Calu3 (cell line): ENCODE measurements around the gene MACROD1. TPM values are rescaled to one million over a fixed set of nuclear protein-coding genes. Genes with fewer than 3 reads are reported as not detected.

ENCODE experiments used
- BruUV-seq: library from RNA; stranded (reverse); fragments of 400-500 nt; replicated peaks from 2 replicates; lab custom pipeline; 2021; lab: Mats Ljungman, UMichigan
- CTCF ChIA-PET: fragments of 300-600 bp; sonication (Branson Sonifier 250); formaldehyde crosslinking; loops from one replicate; lab custom pipeline; 2022; ENCODE audit warnings: antibody characterized with exemption; lab: Charles Lee
- DNase-seq: peaks from one replicate; pipeline ENCODE4 v3.0.0; 2022
- H3K27ac Mint-ChIP-seq: one replicate; pipeline ENCODE4 v1.8.0; 2022; ENCODE audit warnings: mixed read lengths; ENCODE audit not compliant: unreplicated experiment
- H3K27me3 Mint-ChIP-seq: one replicate; pipeline ENCODE4 v1.8.0; 2022; ENCODE audit warnings: mixed read lengths; ENCODE audit not compliant: unreplicated experiment
- H3K36me3 Mint-ChIP-seq: one replicate; pipeline ENCODE4 v1.8.0; 2022; ENCODE audit warnings: mild to moderate bottlenecking, moderate library complexity, mixed read lengths; ENCODE audit not compliant: insufficient read depth, unreplicated experiment
- H3K4me1 Mint-ChIP-seq: one replicate; pipeline ENCODE4 v1.8.0; 2022; ENCODE audit warnings: mild to moderate bottlenecking, low read depth, mixed read lengths; ENCODE audit not compliant: unreplicated experiment
- H3K4me3 Mint-ChIP-seq: one replicate; pipeline ENCODE4 v1.8.0; 2022; ENCODE audit warnings: mild to moderate bottlenecking, low read depth, moderate library complexity, mixed read lengths; ENCODE audit not compliant: unreplicated experiment
- H3K9me3 Mint-ChIP-seq: one replicate; pipeline ENCODE4 v1.8.0; 2022; ENCODE audit warnings: low read depth, mixed read lengths; ENCODE audit not compliant: unreplicated experiment
- intact Hi-C: fragments of 100-400 bp; cut with micrococcal nuclease; formaldehyde crosslinking; loops from one replicate; pipeline ENCODE4 v1.10.0; 2022; ENCODE audit not compliant: unreplicated experiment
- total RNA-seq: library from RNA; stranded (reverse); gene quantifications from 2 replicates; pipeline ENCODE4 v1.2.3, GENCODE V29; 2022
- TF ChIP-seq, protein P1 (sequence below): fragments of 200-600 bp; IDR thresholded peaks from one replicate; pipeline ENCODE4 v1.8.0; 2022; ENCODE audit warnings: antibody characterized with exemption; ENCODE audit not compliant: unreplicated experiment

The MACROD1 gene
- total RNA-seq, 1 experiment from 2014 or later: 35.7 TPM

DNA sequence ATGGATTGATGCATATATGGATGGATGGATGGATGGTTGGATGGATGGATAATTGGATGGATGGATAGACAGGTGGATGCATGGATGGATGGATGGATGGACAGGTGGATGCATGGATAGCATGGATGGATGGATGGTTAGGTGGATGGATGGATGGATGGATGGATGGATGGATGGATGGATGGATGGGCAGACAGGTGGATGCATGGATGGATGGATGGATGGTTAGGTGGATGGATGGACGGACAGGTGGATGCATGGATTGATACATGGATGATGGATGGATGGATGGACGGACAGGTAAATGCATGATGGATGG lies 52.5 kb downstream of the MACROD1 start:
- Mint-ChIP-seq H3K9me3 (no peaks in the 10 kb centered on the region), H3K27me3 (no peaks in the 10 kb centered on the region), H3K27ac (no peak overlapping the region), H3K4me1 (no peaks in the 10 kb centered on the region), H3K36me3 (peaks cover 6% of the 10 kb centered on the region), H3K4me3 (no peak overlapping the region)
- TF ChIP-seq, protein P1, sequence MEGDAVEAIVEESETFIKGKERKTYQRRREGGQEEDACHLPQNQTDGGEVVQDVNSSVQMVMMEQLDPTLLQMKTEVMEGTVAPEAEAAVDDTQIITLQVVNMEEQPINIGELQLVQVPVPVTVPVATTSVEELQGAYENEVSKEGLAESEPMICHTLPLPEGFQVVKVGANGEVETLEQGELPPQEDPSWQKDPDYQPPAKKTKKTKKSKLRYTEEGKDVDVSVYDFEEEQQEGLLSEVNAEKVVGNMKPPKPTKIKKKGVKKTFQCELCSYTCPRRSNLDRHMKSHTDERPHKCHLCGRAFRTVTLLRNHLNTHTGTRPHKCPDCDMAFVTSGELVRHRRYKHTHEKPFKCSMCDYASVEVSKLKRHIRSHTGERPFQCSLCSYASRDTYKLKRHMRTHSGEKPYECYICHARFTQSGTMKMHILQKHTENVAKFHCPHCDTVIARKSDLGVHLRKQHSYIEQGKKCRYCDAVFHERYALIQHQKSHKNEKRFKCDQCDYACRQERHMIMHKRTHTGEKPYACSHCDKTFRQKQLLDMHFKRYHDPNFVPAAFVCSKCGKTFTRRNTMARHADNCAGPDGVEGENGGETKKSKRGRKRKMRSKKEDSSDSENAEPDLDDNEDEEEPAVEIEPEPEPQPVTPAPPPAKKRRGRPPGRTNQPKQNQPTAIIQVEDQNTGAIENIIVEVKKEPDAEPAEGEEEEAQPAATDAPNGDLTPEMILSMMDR: no peak
- intact Hi-C loops: no loop called here
- BruUV-seq: no TSS peak
- DNase-seq: no peak
- CTCF ChIA-PET: interaction anchor here (0.7 kb wide), 1 partner anchor 43 kb away, joined by 3 read pairs; no protein-coding TSS in a partner anchor

DNA sequence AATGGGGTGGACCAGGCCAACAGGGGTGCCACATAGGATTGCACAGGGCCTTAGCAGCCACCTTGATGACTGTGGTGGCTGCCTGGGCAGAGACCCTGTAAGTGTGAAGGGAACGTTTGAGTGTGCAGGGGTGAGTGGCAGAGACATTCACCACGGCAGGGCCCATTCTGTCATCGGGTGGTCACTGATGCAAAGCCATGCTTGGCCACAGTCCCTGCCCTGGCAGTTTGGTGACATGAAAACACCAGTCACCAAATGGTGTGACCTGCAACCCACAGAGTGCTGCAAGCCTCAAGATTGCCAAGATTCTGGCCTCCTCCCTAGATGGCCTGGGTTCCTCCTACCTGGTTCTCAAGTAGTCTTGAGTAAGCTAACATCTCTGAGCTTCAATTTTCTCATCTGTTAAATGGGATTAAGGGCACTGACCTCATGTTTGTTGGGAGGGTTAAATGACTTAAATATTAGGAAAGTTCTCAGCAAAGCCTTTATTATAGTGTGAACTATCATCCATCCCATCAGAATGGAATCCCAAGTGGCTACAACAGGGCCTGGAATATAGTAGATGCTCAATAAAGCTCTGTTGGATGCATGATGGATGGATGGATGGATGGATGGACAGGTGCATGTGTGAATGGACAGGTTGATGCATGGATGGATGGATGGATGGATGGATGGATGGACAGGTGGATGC lies 53.0 kb downstream of the MACROD1 start:
- Mint-ChIP-seq H3K4me3 (no peak overlapping the region), H3K9me3 (no peaks in the 10 kb centered on the region), H3K36me3 (peaks cover 6% of the 10 kb centered on the region), H3K4me1 (no peaks in the 10 kb centered on the region), H3K27me3 (no peaks in the 10 kb centered on the region), H3K27ac (no peak overlapping the region)
- no TSS peak for BruUV-seq
- no peak for DNase-seq
- intact Hi-C loops: no loop called here
- TF ChIP-seq, protein P1: no peak
- CTCF ChIA-PET: interaction anchor here (0.7 kb wide), 1 partner anchor 43 kb away, joined by 3 read pairs; no protein-coding TSS in a partner anchor

DNA sequence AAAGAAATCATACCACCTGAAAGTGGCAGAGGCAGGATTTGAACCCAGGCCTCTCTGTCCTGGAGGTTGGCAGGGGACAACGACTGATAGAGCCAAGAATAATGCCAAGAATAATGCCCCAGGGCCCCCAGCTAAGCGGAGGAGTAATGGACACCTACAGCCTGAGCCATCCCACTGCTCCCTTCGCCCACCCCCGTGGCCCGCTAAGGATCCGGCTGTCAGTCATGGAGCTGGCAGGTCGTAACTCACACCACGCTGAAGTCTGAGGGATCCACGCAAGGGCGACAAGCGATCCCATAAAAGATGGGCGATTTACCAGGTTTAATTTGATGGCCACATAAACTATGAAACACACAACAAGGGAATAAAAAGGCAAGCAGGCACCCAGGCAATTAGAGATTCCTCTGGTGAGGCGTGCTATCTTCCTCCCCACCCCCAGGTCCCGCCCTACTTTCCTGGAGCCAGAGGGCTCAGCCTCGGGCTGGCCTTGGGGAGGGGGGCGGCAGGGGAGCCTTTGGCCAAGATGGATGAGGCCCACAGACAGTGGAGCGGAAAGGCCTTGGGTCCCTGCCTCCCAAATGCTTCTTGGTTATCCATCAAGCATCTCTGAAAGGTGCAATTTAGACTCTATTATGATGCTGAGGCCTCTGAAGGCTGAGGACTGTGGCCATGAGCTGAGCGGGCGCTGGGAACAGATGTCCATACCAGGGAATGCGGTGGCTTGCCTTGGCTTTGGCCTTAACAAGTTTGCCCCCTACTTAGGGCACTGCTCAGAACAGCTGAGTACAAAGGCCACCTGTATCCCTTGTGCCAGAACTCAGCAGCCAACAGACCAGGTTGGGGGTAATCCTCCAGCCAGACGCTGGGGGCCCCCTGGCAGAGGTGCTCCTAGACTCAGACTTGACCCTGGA lies 55.2 kb downstream of the MACROD1 start:
- H3K9me3 Mint-ChIP-seq: no peaks in the 10 kb centered on the region
- intact Hi-C loops: no loop called here
- no peak for DNase-seq
- TF ChIP-seq, protein P1: no peak
- no peak overlapping the region for H3K27ac Mint-ChIP-seq
- CTCF ChIA-PET: no interaction called here
- H3K4me3 Mint-ChIP-seq: no peak overlapping the region
- BruUV-seq: no TSS peak
- peaks cover 6% of the 10 kb centered on the region for H3K36me3 Mint-ChIP-seq
- no peaks in the 10 kb centered on the region for H3K4me1 Mint-ChIP-seq
- no peaks in the 10 kb centered on the region for H3K27me3 Mint-ChIP-seq

DNA sequence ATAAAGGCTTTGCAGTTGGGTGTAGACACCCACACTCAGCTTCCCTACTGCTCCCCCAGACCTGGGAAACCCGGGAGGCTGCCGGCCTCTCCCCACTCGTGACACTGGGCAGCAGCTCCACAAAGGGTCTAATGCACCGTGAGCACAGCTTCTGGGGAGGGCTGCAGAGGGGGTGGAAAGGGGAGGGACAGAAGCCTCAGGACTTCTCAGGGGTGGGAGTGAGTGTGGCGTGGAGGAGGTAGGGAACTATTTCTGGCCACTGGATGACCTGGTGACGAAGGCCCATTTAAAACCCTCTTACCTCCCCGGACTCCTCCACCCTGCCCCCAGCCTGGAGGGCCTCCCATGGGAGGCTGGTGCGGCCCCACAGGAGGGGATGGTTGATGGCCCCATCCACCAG lies 56.6 kb downstream of the MACROD1 start:
- H3K4me1 Mint-ChIP-seq: no peaks in the 10 kb centered on the region
- no peaks in the 10 kb centered on the region for H3K9me3 Mint-ChIP-seq
- no peak overlapping the region for H3K27ac Mint-ChIP-seq
- TF ChIP-seq, protein P1: no peak
- DNase-seq: no peak
- CTCF ChIA-PET: no interaction called here
- H3K27me3 Mint-ChIP-seq: no peaks in the 10 kb centered on the region
- intact Hi-C loops: no loop called here
- no peak overlapping the region for H3K4me3 Mint-ChIP-seq
- no TSS peak for BruUV-seq
- H3K36me3 Mint-ChIP-seq: peaks cover 6% of the 10 kb centered on the region
